GM18861 (cell line): ENCODE data around the gene HSPB6.

ENCODE experiments used
- ATAC-seq: cut with Tn5 transposase; IDR thresholded peaks from one replicate; pipeline ENCODE4 v1.9.1; 2021; ENCODE audit not compliant: unreplicated experiment

The HSPB6 gene

GRCh38 chr19:35717665-35718344 lies 39.0 kb downstream of the HSPB6 start, which contains the start of gene KMT2B:
Gene KMT2B (plus strand): TSS chr19:35718003. CDS start chr19:35718019, 16 bp downstream.
- no peak for ATAC-seq

- ATAC-seq: peak; percentile 51
These were observed 39.8 kb downstream of the HSPB6 start for GRCh38 chr19:35716801-35717664.

- ATAC-seq: no peak
These were observed 40.6 kb downstream of the HSPB6 start for GRCh38 chr19:35715981-35716800.

DNA sequence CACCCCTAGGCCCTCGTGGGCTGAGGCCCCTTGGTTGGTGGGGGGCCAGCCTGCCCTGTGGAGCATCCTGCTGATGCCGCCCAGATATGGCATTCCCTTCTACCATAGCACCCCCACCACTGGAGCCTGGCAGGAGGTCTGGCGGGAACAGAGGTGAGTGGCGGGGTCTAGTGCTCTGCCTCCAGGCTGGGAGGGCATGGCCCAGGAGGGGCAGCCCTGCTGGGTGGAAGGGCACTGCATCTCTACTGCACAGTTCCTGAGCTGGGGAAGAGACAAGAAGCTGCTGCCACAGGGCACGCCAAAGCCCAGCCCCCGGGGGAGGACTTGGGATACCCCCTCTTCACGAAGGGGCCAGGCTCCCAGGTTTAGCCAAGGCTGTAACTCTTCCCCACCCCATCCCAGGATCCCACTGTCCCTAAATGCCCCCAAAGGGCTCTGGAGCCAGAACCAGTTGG lies 41.4 kb downstream of the HSPB6 start:
- ATAC-seq: no peak

- no peak for ATAC-seq
These were observed 42.1 kb downstream of the HSPB6 start for GRCh38 chr19:35714601-35715354.

GRCh38 chr19:35713904-35714495 lies 42.8 kb downstream of the HSPB6 start:
- no peak for ATAC-seq

- ATAC-seq: no peak
These were observed 43.4 kb downstream of the HSPB6 start for GRCh38 chr19:35713506-35713850.

- no peak for ATAC-seq
These were observed 44.0 kb downstream of the HSPB6 start for GRCh38 chr19:35712567-35713505.

DNA sequence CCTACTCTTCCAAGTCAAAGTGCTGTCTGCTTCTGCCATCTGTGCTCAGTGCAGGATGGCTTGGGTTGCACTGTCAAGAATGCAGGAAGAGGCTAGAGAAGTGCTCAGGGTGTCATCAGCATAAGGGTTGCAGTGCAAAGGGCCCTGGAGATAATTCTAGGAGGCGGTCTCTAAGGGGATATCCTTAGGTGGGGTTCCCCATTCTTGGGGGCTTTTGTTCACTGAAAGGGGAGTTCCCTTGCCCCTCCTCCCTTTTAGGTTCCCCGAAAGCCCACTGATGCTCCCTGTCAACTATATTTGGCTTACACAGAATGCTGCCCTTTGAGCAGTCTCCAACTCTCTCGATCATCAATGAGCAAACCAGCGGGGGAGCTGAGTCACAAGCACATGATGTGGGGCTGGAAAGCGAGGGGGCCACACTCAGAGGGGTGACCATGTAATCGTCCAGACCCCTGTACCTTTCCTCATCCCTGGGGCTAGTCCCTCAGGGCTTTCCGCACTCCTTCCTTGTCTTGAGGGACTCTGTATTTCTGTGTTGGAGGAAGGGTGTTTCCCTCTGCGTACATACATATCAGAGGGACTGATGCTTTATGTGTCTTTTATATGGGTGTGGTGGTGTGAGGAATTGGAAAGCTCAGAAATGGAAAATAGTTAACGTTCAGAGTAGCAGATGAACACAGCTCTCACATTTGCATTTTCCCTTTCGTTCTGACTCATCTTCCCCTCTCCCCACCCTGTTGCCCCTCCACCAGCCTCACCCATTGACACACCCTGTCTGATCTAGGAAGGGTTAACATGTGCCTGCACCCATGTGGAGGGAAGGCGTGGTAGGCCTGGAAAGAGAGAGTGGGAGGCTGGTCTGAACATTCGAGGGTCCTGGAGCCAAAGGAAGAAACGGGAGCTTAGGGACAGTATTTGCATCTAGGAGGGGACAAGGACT lies 45.8 kb downstream of the HSPB6 start:
- peak; percentile 26 for ATAC-seq

DNA sequence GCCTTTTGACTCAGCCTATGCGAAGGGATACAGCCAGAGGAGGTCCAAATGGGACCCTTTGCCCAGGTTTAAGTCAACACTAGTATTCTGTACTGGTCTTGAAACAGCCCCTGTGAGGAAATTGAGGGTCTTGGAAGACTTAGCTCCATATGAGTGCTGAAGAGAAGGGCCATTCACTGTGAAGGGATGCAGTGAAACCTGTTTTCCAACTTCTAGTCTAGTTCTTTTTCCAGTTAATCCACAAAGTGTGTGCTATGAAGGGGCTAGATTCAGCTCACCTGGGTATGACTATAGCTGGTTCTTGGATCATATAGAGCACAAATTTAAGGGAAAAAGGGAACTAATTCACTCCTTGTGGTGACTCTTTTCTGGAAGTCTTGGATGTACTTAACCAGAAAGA lies 48.4 kb downstream of the HSPB6 start:
- ATAC-seq: no peak
